HL-60 (cell line): ENCODE results near the gene GRAMD2B.
"Not testable (repeated sequence)": the region's sequence is repeated elsewhere in the genome, so short reads cannot be mapped to it uniquely, and the experiment has no call there.

Experiments
- POLR2AphosphoS5 ChIP-seq: IDR thresholded peaks from 2 replicates; pipeline ENCODE4 v1.6.1; 2012; ENCODE audit warnings: low read depth
- TF ChIP-seq, protein P1 (sequence below): IDR thresholded peaks from one replicate; pipeline ENCODE4 v1.5.1; 2011; ENCODE audit warnings: low read length, control low read depth, inconsistent platforms; ENCODE audit not compliant: insufficient read depth
- TF ChIP-seq, protein P2 (sequence below): IDR thresholded peaks from 2 replicates; pipeline ENCODE4 v1.6.1; 2012; ENCODE audit warnings: low read depth; ENCODE audit not compliant: insufficient replicate concordance

DNA sequence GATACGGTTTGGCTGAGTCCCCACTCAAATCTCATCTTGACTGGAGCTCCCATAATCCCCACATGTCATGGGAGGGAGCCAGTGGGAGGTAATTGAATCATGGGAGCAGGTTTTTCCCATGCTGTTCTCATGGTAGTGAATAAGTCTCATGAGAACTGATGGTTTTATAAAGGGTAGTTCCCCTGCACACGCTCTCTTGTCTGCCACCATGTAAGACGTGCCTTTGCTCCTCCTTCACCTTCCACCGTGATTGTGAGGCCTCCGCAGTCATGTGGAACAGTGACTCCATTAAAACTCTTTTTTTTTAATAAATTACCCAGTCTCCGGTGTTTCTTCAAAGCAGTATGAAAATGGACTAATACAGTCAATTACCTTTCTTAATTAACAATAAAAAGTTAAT lies 16.5 kb downstream of the GRAMD2B start:
- TF ChIP-seq, protein P1, sequence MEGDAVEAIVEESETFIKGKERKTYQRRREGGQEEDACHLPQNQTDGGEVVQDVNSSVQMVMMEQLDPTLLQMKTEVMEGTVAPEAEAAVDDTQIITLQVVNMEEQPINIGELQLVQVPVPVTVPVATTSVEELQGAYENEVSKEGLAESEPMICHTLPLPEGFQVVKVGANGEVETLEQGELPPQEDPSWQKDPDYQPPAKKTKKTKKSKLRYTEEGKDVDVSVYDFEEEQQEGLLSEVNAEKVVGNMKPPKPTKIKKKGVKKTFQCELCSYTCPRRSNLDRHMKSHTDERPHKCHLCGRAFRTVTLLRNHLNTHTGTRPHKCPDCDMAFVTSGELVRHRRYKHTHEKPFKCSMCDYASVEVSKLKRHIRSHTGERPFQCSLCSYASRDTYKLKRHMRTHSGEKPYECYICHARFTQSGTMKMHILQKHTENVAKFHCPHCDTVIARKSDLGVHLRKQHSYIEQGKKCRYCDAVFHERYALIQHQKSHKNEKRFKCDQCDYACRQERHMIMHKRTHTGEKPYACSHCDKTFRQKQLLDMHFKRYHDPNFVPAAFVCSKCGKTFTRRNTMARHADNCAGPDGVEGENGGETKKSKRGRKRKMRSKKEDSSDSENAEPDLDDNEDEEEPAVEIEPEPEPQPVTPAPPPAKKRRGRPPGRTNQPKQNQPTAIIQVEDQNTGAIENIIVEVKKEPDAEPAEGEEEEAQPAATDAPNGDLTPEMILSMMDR = not testable (repeated sequence)
- TF ChIP-seq, protein P2, sequence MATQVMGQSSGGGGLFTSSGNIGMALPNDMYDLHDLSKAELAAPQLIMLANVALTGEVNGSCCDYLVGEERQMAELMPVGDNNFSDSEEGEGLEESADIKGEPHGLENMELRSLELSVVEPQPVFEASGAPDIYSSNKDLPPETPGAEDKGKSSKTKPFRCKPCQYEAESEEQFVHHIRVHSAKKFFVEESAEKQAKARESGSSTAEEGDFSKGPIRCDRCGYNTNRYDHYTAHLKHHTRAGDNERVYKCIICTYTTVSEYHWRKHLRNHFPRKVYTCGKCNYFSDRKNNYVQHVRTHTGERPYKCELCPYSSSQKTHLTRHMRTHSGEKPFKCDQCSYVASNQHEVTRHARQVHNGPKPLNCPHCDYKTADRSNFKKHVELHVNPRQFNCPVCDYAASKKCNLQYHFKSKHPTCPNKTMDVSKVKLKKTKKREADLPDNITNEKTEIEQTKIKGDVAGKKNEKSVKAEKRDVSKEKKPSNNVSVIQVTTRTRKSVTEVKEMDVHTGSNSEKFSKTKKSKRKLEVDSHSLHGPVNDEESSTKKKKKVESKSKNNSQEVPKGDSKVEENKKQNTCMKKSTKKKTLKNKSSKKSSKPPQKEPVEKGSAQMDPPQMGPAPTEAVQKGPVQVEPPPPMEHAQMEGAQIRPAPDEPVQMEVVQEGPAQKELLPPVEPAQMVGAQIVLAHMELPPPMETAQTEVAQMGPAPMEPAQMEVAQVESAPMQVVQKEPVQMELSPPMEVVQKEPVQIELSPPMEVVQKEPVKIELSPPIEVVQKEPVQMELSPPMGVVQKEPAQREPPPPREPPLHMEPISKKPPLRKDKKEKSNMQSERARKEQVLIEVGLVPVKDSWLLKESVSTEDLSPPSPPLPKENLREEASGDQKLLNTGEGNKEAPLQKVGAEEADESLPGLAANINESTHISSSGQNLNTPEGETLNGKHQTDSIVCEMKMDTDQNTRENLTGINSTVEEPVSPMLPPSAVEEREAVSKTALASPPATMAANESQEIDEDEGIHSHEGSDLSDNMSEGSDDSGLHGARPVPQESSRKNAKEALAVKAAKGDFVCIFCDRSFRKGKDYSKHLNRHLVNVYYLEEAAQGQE = not testable (repeated sequence)
- not testable (repeated sequence) for TF ChIP-seq POLR2AphosphoS5
